IPS-15b (cell line): ENCODE results near the gene HLA-A.
"Not testable (repeated sequence)": the region's sequence is repeated elsewhere in the genome, so short reads cannot be mapped to it uniquely, and the experiment has no call there.

Experiments used
- H3K27me3 ChIP-seq: one replicate; pipeline ENCODE4 v1.6.1; 2013; ENCODE audit warnings: low read length; ENCODE audit not compliant: control insufficient read depth, insufficient read depth
- H3K36me3 ChIP-seq: one replicate; pipeline ENCODE4 v1.6.1; 2013; ENCODE audit warnings: low read length; ENCODE audit not compliant: control insufficient read depth, insufficient read depth
- H3K4me1 ChIP-seq: one replicate; pipeline ENCODE4 v1.6.1; 2013; ENCODE audit warnings: mild to moderate bottlenecking, low read length; ENCODE audit not compliant: control insufficient read depth, insufficient read depth
- H3K4me3 ChIP-seq: one replicate; pipeline ENCODE4 v1.5.1; 2013; ENCODE audit warnings: low read depth, low read length
- H3K9ac ChIP-seq: one replicate; pipeline ENCODE4 v1.6.1; 2013; ENCODE audit warnings: low read depth, mild to moderate bottlenecking, low read length
- H3K9me3 ChIP-seq: one replicate; pipeline ENCODE4 v1.6.1; 2013; ENCODE audit warnings: mild to moderate bottlenecking, low read length; ENCODE audit not compliant: control insufficient read depth, insufficient read depth

HLA-A gene

DNA sequence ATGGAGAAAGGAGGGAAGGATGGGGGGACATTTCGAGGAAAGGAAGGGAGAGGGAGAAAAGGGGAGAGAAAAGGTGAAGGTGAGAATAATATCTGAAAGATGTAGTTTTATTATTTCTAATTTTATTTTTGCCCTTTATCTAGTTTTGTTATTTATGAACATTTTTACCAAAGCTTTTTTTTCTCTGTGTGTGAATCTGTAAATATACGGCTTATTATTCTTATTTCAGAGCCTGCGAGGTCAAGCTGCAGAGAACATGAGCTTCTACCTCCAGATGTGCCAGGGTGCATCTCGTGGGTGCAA is 35.0 kb downstream of the HLA-A start:
- H3K4me1 ChIP-seq = peaks cover 6% of the 10 kb centered on the region
- no peak overlapping the region for H3K9ac ChIP-seq
- H3K27me3 ChIP-seq = peaks cover 76% of the 10 kb centered on the region
- no peaks in the 10 kb centered on the region for H3K9me3 ChIP-seq
- no peaks in the 10 kb centered on the region for H3K36me3 ChIP-seq
- peak overlapping the region; percentile 60 for H3K4me3 ChIP-seq

DNA sequence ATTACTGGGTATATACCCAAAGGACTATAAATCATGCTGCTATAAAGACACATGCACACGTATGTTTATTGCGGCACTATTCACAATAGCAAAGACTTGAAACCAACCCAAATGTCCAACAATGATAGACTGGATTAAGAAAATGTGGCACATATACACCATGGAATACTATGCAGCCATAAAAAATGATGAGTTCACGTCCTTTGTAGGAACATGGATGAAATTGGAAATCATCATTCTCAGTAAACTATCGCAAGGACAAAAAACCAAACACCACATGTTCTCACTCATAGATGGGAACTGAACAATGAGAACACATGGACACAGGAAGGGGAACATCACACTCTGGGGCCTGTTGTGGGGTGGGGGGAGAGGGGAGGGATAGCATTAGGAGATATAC is 37.7 kb downstream of the HLA-A start:
- not testable (repeated sequence) for H3K9ac ChIP-seq, H3K9me3 ChIP-seq, H3K4me1 ChIP-seq, H3K36me3 ChIP-seq, H3K4me3 ChIP-seq
- peaks cover 50% of the 10 kb centered on the region for H3K27me3 ChIP-seq

DNA sequence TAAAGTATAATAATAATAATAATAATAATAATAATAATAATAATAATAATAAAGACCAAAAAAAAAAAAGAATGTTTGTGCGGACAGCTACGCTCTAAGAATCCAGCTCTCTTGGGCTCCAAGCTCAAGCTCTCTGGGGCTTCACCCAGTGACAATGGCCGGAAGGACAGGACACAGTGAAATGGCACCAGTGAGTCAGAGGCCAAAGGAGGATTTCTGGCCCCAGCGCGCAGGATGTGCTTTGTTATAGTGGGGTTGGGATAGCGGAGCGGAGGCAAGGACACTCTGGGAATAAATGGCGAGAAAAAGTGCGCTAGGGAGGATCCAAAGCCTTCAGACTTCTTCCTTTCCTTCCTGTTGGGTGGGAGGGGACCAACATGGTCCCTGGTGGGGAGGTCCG is 38.2 kb downstream of the HLA-A start:
- H3K4me1 ChIP-seq = peaks cover 6% of the 10 kb centered on the region
- no peaks in the 10 kb centered on the region for H3K36me3 ChIP-seq
- H3K9me3 ChIP-seq = no peaks in the 10 kb centered on the region
- peaks cover 45% of the 10 kb centered on the region for H3K27me3 ChIP-seq
- no peak overlapping the region for H3K9ac ChIP-seq
- H3K4me3 ChIP-seq = no peak overlapping the region

GRCh38 chr6:29981211-29981812 is 39.0 kb downstream of the HLA-A start:
- H3K4me1 ChIP-seq = peaks cover 2% of the 10 kb centered on the region
- H3K27me3 ChIP-seq = peaks cover 37% of the 10 kb centered on the region
- no peak overlapping the region for H3K9ac ChIP-seq
- no peaks in the 10 kb centered on the region for H3K36me3 ChIP-seq
- H3K4me3 ChIP-seq = no peak overlapping the region
- no peaks in the 10 kb centered on the region for H3K9me3 ChIP-seq

DNA sequence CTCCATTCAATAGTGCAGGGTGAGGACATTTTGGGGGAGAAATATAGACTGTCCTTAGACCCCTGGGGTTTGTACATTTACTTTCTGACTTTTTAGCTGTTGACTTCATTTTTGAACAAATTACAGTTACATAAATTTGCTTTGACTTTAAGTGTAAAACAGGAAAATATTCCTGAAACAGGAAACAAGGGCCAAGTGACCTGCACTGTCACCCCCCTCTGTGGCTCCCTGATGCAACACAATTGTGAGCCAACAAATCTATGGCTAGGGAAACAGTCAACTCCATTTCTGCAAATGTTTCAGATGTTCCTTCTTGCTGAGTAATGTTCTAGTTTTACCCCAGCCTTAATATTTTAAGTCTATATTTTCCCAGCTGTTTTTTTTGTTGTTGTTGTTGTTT is 39.8 kb downstream of the HLA-A start:
- H3K4me1 ChIP-seq = peaks cover 2% of the 10 kb centered on the region
- H3K36me3 ChIP-seq = no peaks in the 10 kb centered on the region
- H3K9ac ChIP-seq = no peak overlapping the region
- peaks cover 29% of the 10 kb centered on the region for H3K27me3 ChIP-seq
- no peak overlapping the region for H3K4me3 ChIP-seq
- no peaks in the 10 kb centered on the region for H3K9me3 ChIP-seq

- Histone ChIP-seq H3K36me3 (no peaks in the 10 kb centered on the region), H3K27me3 (peaks cover 12% of the 10 kb centered on the region), H3K4me1 (no peaks in the 10 kb centered on the region), H3K4me3 (no peak overlapping the region), H3K9ac (no peak overlapping the region), H3K9me3 (no peaks in the 10 kb centered on the region)
Observed at GRCh38 chr6:29984232-29984631, 41.9 kb downstream of the HLA-A start.

GRCh38 chr6:29984992-29985391 is 42.7 kb downstream of the HLA-A start:
- H3K4me3 ChIP-seq = no peak overlapping the region
- no peak overlapping the region for H3K9ac ChIP-seq
- H3K27me3 ChIP-seq = peaks cover 12% of the 10 kb centered on the region
- H3K4me1 ChIP-seq = no peaks in the 10 kb centered on the region
- H3K36me3 ChIP-seq = no peaks in the 10 kb centered on the region
- no peaks in the 10 kb centered on the region for H3K9me3 ChIP-seq

DNA sequence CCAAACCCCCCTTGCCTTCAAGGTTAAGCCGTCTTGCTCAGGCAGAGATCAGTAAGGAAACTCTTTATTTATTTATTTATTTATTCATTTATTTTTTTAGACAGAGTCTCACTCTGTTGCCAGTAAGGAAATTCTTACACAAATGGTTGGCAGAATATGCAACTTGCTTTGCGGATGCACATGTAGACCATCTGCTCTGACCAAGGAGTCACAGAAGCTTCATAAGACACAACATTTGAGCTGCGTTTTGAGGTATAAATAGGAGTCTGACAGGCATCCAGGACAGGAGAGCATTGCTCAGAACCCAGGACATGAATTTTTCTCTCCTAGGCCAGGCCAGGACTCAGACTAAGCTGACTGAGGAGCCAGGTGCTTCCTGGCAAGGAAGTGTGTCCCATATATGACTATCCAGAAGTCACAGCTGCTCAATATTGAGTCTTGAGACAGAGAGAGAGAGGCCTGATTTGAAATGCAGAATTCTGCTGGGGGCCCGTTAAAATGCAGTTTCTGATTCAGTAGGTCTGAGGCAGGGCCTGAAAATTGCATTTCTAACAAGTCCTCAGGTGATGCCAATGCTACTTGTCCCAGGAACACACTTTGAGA is 43.9 kb downstream of the HLA-A start:
- Histone ChIP-seq H3K4me1 (no peaks in the 10 kb centered on the region), H3K36me3 (no peaks in the 10 kb centered on the region), H3K4me3 (no peak overlapping the region), H3K9me3 (no peaks in the 10 kb centered on the region), H3K9ac (no peak overlapping the region), H3K27me3 (peaks cover 9% of the 10 kb centered on the region)

DNA sequence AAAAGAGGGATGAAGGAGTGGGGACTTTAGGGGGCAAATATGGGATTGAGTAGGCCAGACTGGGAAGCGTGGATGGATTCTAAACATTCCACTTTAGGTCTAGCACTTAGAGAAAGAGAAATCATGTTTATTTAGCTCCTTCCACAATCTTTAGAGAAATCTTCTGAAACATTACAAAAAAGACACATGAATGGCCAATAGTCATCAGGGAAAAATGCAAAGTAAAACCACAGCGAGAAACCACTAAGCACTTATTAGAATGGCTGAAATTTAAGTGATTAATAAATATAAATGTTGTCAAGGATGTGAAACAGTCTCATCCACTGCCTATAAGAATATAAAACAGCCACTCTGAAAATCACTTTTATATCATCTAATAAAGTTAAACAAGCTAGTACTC is 46.9 kb downstream of the HLA-A start:
- H3K27me3 ChIP-seq = peaks cover 13% of the 10 kb centered on the region
- H3K9me3 ChIP-seq = no peaks in the 10 kb centered on the region
- no peaks in the 10 kb centered on the region for H3K4me1 ChIP-seq
- no peak overlapping the region for H3K9ac ChIP-seq
- H3K4me3 ChIP-seq = no peak overlapping the region
- H3K36me3 ChIP-seq = no peaks in the 10 kb centered on the region

- no peak overlapping the region for H3K9ac ChIP-seq
- peaks cover 13% of the 10 kb centered on the region for H3K27me3 ChIP-seq
- H3K36me3 ChIP-seq = no peaks in the 10 kb centered on the region
- H3K9me3 ChIP-seq = no peaks in the 10 kb centered on the region
- H3K4me3 ChIP-seq = no peak overlapping the region
- no peaks in the 10 kb centered on the region for H3K4me1 ChIP-seq
Observed at GRCh38 chr6:29990931-29991330, 48.6 kb downstream of the HLA-A start.

DNA sequence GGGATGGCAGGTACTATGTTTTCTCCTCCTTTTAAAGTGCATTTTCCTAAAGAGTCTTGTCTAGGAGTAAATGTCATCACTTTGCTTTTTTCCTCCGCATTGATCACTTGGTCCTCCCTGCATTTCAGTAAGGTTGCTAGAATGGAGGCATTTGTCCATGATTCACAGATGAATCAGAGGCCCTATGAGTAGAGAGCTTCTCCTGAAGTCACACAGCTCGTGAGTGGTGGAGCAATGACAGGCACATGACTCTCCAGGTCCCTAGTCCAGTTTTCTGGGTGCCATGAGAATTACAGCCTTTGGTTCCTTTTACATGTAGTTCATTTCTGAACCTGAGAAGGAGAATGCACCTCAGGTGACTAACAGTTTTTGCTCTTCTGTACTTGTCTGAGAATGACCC is 50.5 kb downstream of the HLA-A start:
- H3K4me1 ChIP-seq = no peaks in the 10 kb centered on the region

GRCh38 chr6:29994826-29995225 is 52.5 kb downstream of the HLA-A start:
- Histone ChIP-seq H3K36me3 (no peaks in the 10 kb centered on the region), H3K4me1 (no peaks in the 10 kb centered on the region), H3K9ac (no peak overlapping the region)

More for the DNA sequence above, 50.5 kb downstream of the HLA-A start:
- H3K36me3 ChIP-seq = no peaks in the 10 kb centered on the region
- no peaks in the 10 kb centered on the region for H3K9me3 ChIP-seq
- no peak overlapping the region for H3K4me3 ChIP-seq
- H3K9ac ChIP-seq = no peak overlapping the region
- peaks cover 22% of the 10 kb centered on the region for H3K27me3 ChIP-seq

More at GRCh38 chr6:29994826-29995225, 52.5 kb downstream of the HLA-A start:
- Histone ChIP-seq H3K9me3 (no peaks in the 10 kb centered on the region), H3K27me3 (peaks cover 32% of the 10 kb centered on the region), H3K4me3 (no peak overlapping the region)
